Measurements from ENCODE around the gene TEPSIN.

Gene TEPSIN, protein sequence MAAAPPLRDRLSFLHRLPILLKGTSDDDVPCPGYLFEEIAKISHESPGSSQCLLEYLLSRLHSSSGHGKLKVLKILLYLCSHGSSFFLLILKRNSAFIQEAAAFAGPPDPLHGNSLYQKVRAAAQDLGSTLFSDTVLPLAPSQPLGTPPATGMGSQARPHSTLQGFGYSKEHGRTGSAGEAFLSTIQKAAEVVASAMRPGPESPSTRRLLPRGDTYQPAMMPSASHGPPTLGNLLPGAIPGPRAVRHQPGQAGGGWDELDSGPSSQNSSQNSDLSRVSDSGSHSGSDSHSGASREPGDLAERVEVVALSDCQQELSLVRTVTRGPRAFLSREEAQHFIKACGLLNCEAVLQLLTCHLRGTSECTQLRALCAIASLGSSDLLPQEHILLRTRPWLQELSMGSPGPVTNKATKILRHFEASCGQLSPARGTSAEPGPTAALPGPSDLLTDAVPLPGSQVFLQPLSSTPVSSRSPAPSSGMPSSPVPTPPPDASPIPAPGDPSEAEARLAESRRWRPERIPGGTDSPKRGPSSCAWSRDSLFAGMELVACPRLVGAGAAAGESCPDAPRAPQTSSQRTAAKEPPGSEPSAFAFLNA

DNA sequence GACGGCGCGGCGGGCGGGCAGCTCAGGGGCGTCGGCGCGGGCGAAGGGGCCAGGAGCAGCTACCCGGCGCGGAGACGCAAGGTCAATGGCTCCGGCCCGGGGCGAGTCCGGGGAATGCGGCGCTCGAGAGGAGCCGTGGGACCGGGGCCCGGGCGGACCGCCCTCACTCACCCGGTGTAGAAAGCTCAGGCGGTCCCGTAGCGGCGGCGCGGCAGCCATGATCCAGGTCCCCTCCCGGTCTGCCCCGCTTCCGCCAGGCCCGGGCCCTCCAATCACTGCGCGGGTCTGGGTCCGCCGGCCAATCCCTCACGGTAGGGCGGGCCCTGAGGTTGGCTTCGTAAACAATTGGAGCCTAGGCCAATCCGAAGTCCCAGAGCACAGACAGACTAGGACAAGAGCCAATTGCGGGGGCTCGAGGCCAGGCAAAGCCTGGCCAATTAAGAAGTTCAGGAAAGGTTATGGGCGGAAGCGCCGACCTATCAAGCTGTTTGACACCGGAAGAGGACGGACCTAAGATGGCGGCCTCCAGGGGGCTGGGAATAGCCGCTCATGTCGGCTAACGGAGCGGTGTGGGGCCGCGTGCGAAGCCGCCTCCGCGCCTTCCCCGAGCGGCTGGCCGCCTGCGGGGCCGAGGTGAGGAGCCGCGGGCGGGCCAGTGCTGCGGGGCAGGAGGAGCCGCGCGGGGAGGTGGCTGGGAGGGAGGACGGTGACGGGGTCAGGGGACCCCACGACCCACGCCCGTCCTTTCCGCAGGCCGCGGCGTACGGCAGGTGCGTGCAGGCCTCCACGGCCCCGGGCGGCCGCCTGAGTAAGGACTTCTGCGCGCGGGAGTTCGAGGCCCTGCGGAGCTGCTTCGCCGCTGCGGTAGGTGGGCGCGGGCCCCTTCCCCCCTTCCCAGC, at the start of gene TEPSIN, which contains the start of gene NDUFAF8:
Gene TEPSIN (minus strand): TSS at position 241 of the 899 bp plus-strand sequence. CDS start 22 bp downstream, at position 219.
Gene NDUFAF8 (plus strand): TSS at position 504 of the 899 bp plus-strand sequence. CDS start 46 bp downstream, at position 550.
- peak; percentile 100 for DNase-seq

DNA sequence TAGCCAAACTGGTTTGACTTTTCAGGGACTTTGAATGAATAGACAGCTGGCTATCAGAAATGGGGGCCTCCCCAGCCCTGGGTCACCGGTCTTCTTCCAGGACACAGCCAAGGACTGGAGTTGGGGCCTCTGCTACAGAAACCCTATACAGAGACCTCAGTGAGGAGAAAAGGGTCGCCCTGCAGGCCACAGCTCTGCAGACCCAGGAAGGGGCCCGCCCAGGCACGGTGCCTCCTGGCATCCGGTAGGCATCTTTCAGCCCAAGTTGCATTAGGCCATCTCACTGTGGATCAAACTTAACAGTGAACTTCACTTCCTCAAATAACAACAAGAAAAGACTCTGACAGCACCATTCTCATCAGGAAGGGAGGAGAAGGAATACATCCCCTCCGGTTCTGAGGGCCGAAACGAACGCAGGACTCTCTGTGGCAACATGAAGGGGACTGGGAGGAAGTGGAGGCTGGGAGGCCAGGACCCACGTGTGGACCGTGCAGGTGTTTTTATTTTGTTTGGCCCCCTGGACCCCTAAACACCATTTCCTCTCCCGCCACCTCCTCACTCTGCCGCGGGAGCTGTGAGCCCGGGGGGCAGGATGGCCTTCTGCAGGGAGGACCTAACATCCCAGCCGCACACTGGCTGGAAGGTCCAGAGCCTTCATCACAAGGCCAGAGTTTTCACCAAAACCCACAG, 49.0 kb upstream of the TEPSIN start:
- DNase-seq = no peak

DNA sequence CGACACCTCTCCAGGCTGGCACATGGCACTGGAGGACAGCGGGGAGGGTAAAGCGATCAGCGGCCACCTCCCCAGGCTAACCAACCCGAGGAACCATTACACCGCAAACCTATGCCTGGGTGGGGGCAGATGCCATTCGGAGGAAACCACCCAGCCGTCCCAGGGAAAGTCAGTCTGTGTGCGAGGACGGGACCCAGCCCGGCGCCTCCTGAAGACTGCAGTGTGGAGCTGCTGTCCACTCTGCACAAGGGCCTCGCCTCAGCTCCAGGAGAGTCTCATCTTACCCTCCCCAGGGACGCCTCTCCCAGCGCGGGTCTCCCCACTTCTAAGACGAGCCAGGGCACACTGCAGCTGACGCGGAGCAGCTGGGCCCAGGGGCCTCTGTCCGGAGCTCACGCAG, 48.3 kb upstream of the TEPSIN start:
- no peak for DNase-seq

DNA sequence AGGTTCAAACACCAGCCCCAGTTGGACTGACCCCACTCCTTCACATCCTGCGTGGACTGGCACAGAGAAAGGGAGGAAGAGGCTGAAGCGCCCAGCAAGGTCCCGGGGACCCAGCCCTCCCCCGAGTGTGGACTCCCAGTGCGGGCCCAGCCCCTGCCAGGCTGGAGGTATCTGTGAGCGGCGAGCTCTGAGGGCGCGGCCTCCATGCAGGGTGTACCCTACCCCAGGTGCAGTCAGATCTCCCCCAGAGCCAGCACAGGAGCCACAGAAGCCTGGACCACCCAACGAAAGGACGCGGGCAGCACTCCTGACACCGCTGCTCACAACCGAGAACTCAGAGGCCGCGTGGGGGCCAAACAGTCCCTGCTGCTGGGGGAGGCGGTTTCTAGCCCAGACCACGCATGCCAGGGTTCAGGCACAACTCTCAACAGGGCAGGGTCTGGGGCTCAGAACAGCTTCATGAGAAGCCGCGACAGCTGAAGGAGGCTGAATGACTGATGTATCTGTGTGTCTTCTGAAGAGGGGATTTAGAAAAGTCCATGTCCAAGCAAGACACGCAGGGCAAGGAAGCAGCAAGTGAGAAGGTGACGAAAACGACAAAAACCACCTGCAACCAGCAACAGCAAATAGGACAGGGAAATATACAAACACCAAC, 47.8 kb upstream of the TEPSIN start:
- no peak for DNase-seq

DNA sequence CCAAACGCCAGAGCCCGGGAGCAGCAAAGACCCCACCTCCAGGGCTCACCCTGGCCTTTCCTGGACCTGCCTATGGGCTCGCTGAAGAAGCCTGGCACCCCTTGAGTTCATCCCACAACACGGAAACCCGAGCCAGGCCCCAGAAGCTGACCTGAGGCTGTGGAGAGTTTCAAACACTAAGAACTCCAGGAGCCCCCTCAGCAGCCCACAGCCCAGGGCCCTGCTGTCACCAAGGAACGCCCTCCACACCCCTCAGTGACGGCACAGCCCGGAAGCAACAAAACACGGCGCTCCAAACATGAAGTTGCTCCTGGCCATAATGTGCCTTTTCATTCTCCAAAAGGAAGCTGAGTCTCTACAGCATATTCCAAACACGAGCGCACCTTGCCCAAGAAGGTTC, 47.0 kb upstream of the TEPSIN start:
- DNase-seq = no peak

DNA sequence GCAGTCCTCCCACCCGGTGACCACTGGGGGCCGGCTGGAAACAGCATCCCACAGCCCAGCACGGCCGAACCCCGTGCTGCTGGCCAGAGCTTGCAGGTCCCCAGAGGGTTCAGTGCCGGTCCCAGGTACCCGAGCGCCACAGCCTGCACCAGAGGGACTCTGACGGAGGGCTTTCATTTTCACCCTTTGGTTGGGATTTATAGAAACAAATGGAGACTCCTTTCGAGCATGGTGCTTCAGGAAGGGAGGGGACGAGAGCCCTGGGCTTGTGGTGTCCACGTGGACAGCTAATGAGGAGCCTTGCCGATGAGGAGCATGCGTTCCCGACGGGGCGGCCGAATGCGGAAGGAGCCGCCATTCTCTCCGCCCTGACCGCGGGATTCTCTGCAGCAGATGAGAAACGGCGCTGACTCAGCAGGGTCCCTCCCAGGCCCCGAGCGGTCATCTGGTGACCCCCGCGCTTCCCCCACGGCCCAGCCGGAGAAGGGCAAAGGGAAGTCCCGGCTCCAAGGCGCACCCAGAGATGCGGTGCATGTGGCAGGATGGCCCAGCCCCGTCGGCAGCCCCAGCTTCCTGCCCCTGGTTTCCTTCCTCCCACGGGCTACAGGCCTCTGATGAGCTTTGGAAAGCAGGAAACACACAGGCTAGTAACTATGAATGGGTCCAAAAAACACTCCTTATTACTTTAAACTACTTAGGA, 46.5 kb upstream of the TEPSIN start:
- DNase-seq = no peak

DNA sequence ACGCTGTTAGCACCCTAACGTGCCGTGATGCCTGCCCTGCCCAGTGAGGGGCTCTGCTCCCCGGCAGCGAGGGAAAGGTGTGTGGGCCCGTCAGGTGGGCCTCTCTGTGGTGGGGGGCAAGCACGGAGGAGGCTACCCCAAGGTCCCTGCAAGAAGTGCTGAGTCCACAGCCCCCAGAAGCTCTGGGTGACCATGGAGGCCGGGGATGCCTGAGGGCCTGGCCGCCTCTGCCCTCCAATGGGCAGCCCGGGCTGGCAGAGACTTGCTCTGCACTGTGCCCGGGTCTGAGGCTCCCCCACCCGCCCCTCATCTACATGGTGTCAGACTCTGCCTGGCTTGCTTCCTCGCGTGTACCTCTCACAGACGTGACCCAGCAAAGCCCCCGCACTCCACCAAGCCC, 44.0 kb upstream of the TEPSIN start:
- no peak for DNase-seq

DNA sequence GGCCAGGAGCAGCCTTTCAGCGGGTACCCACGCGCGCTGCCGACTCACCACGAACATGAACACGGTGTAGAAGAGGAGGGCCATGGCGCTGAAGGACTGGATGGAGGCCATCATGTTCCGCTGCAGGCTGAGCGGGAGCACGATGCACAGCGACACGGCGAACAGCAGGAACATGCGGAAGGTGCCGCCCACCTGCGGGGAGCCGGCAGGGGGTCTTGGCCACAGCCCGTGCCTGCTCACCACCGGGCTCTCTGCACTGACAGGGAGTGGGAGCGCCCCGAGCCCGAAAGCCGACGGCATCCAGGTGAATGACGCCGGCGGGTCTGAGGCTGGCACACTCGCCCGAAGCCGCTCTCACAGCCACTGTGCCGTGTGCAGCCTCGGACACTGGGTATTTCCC, 43.3 kb upstream of the TEPSIN start:
- no peak for DNase-seq

DNA sequence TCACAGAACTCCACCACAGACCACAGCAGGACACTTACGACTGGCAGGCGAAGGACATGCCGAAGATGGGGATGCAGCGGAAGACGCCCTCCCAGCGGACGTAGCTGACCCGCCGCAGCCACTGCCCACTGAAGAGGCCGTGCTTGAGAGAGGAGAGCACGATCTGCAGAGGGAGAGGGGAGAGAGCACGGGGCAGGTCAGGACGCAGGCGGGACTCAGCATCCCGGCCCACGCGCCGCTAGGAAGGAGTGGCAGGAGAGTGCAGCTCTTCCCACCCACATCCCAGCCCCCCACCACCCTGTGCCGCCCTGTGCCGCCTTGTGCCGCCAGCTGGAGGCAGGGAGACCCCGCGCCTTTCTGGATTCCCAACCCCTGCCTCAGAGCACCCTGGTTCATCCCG, 41.7 kb upstream of the TEPSIN start:
- DNase-seq = no peak

DNA sequence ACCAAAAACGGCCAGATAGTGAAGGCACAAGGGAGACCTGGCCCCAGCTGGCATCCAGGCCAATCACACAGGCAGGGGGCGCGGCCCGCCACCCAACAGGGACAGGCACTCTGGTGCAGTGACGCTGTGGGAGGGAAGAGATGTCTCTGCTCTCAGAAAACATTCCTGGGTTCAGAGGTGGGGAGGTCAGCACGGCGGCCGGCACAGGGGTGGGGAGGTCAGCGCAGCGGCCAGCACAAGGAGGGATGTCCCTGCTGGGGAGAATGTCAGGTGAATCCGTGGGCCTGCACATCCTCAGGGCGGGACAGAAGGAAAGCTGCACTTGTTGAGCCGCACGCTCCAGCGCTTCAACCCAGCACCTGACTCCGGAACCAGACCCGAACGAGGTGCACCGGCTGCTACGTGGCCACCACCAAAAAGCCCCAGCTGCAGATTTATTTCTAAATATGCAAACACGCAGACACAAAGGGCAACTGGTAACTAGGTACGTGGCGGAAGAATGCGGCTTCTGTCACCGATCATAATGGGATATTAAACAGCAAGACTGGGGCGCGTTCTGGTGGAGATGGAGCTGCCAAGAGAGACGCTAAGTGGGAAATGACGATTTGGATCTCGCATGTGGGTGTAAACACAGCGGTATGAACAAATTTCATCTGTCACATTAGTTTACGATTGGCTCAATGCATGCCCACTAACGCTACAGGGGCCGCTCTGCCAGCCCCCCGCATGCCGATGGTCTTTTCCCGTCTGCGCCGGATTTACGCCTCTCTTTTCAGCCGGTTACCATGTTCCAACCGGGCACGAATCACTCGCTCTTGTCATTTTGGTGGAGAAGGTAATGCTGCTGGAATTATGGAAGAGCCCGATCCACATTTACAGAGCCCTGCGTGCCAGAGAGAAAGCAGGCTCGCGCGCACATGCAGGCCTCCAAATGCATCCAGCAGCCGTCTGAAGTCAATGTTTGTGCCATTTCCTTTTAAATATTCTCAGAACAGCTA, 40.7 kb upstream of the TEPSIN start:
- DNase-seq = no peak

DNA sequence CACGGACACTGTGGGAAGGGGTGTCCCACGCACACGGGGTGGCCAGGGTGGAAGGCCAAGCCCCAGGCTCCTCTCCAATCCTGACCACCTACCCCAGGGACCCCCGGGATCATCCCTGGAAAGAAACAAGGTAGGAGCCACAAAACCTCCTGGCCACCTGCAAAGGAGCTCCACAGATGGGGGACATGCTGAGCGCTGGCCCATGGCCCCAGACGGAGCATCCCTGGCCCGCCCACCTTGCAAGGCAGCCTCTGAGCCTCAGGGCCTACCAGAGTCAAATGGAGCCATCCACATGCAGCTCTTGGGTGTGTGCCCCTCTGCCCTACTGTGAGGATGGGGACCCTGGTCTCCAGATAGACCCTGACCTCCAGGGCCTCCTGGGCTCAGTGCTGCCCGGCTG, 40.0 kb upstream of the TEPSIN start:
- DNase-seq = no peak

DNA sequence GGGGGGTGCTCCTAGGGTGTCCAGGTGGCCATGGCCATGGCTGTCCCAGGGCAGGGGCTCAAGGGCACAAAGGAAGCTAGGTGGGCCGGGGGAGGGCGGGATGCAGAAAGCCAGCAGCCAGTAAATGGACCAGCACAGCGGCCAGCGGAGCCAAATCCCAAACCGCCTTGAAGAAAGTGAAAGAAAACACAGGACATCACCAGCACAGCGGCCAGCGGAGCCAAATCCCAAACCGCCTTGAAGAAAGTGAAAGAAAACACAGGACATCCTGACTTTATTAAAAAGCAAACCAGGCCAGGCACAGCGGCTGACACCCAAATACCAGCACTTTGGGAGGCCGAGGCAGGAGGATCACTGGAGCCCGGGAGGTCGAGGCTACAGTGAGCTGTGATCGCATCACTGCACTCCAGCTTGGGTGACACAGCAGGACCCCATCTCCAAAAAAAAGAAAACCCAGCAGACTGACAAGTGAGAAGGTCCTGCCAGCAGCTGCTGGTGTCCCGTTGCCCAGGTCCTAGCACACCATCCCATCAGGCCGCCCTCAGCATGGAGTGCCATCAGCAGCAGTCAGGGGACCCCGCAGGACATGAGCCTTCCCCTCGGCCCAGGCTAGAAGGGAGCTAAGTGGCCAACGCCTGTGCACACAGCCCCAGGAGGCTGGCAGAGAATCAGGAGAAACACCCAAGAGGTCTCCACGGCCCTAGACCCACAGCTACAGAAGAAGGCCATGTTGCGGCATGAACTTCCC, 39.3 kb upstream of the TEPSIN start:
- no peak for DNase-seq

DNA sequence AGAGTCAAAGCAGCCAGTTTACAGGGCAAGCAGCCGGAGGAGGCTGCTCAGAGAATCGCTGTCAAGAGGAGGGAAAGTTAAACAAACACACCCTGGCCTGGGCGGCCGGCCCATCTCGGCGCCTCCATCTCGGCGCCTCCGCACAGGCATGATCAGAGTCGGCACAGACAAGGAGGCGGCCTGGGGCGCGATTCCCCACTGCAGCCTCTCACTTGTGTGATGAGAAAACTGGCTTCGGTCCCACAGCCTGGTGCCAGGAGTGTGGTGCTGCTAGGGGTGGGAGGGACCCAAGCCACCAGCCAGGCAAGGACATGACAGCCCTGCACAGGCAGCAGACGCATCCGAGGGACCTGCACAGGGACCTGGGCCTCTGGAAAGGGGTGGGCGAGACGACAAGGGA, 38.6 kb upstream of the TEPSIN start:
- no peak for DNase-seq

DNA sequence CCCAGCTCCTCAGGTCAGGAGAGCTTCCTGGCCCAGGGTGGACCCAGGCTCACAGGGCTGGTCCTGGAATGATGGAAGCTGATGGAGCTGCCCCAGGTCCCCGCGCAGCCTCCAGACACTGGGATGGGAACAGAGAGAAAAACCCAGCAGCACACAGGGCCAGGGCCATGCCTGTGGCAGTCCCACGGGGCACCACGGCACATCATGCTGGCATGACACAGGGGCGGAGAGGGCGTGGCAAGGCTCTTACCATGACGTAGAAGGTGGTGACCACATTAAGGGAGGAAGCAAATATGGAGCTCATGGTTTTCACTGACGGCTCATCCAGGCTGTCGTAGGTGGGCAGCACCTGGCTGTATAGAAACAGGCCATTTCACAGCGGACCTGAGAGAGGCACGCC, 37.9 kb upstream of the TEPSIN start:
- DNase-seq = no peak

DNA sequence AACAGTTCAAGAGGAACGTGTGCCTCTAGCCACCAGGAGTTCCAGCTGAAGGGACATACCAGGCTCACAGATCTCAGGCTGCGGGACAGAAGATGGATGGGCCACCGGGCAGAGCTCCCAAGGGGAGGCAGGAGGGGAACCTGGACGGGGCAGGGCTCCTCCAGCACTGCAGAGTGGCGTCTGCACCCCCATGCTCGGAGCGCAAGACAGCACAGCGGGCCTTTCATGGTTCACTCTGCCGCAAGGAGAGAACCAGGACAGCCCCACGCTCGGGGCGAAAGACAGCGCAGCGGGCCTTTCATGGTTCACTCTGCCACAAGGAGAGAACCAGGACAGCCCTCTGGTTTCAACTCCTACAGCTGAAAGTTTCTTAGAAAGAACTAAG, 35.6 kb upstream of the TEPSIN start:
- DNase-seq = no peak

DNA sequence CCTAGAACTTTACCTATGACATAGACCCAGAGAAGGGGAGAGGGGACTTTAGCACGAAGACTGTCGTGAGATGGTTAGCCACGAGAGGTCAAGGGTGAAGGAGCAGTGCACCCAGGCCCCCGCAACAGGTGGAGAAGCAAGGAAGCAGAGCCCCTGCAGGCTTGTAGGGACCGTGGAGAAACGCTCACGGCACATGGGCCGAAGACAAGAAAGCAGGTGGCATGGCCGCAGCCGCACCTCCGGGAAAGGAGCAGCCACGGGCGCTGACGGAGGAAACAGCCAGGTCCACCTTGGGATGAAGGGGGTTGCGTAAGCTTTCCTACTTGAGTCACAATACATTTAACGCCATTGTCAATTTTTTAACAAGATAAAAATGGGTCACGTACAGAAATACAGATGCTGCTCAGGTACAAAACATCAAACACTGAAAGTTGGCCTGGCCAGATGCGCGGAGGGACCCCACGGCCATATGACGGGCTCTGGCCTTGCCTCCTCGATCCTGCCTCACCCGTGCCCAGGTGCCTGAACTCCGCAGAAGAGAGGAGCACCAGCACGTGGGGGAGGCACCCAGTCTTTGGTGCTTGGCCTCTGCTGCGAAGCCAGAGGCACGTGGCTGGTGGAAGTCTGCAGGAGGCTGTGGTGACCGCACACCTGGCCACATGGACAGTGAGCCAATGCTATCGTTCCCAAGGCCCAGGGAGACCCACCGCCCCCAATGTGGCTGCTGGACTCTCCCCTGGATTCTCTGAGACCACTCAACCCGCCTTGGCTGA, 35.0 kb upstream of the TEPSIN start:
- no peak for DNase-seq

DNA sequence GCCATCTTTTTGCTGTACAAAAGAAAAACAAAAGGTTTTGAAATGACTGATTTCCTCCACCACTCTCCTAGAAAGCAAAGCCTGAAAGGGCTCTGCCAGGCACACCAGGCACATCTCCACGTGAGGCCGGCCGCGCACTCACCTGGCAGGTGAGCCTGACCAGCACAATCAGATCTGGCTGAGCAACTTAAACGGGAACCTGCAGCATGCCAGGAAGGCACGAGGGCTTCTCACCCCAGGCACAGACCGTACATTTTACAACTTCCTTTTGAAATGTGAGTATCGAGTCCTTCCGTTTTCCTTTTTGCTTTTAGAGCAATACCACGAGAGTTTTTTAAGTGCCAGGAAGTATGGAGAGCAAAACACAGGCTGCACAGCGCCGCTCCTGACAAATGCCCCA, 33.8 kb upstream of the TEPSIN start:
- DNase-seq = no peak

DNA sequence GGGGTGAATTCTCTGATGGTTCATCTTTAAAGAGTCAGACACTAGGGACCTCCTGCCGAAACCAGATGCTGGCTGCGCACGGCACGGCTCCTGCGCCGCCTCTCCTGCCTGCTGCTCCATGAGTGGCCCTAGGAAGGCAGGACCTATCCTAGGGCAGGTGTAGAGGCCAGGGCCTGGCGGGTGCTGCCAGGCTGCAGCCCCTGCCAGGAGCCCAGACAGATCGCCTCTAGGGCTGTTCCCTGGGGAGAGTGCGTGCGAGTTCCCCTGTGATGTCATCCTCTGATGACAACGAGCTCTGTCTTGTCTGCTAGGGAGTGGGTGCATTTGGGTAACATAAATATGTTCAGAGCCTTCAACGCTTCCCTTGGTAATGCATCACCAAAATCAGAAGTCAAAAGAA, 32.4 kb upstream of the TEPSIN start:
- no peak for DNase-seq

DNA sequence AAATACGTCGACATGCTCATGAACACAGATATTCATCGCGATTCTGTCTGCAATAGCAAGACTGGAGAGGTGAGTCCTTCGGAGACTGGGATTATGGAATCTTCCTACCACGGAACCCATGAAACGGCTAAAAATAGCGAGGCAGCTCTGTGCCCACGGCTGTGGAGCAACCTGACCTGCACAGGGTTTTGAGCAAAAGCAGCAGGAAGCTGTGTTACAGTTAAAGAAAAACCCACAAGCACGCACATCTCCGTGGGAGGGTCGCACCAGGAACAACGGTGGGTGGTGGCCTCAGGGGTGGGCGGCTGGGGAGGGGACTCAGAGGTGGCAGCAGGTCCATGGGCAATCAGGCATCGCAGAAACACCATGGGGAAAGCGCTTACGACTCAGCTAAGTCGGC, 31.4 kb upstream of the TEPSIN start:
- DNase-seq = no peak
